HEK293T (cell line): ENCODE data around the gene CLEC16A.

ENCODE experiments used
- ARNT ChIP-seq: fragments of 450-650 bp; IDR thresholded peaks from 2 replicates; pipeline ENCODE4 v1.6.1; 2017; ENCODE audit warnings: mild to moderate bottlenecking
- BHLHE40 ChIP-seq: fragments of 450-650 bp; IDR thresholded peaks from 2 replicates; pipeline ENCODE4 v1.6.1; 2016; ENCODE audit warnings: mild to moderate bottlenecking, moderate library complexity, borderline replicate concordance
- CTBP1 ChIP-seq: fragments of 450-650 bp; IDR thresholded peaks from 2 replicates; pipeline ENCODE4 v1.6.1; 2016; ENCODE audit warnings: borderline replicate concordance
- ELF4 ChIP-seq: fragments of 450-650 bp; IDR thresholded peaks from 2 replicates; pipeline ENCODE4 v1.6.1; 2017; ENCODE audit warnings: antibody characterized with exemption
- FOXA1 ChIP-seq: fragments of 450-650 bp; IDR thresholded peaks from 2 replicates; pipeline ENCODE4 v1.6.1; 2016; ENCODE audit warnings: mild to moderate bottlenecking
- FOXK2 ChIP-seq: fragments of 450-650 bp; IDR thresholded peaks from 2 replicates; pipeline ENCODE4 v1.6.1; 2016; ENCODE audit warnings: mild to moderate bottlenecking
- NFRKB ChIP-seq: fragments of 450-650 bp; IDR thresholded peaks from 2 replicates; pipeline ENCODE4 v1.6.1; 2016; ENCODE audit warnings: mild to moderate bottlenecking, moderate library complexity
- SP1 ChIP-seq: fragments of 450-650 bp; IDR thresholded peaks from 2 replicates; pipeline ENCODE4 v1.6.1; 2017
- SUZ12 ChIP-seq: fragments of 450-650 bp; IDR thresholded peaks from 2 replicates; pipeline ENCODE4 v1.6.1; 2016; ENCODE audit warnings: mild to moderate bottlenecking
- TARDBP ChIP-seq: fragments of 450-650 bp; IDR thresholded peaks from 2 replicates; pipeline ENCODE4 v1.6.1; 2016

- TF ChIP-seq SUZ12 (no peak), BHLHE40 (no peak), CTBP1 (no peak), NFRKB (no peak), ARNT (no peak), FOXA1 (no peak), FOXK2 (no peak), TARDBP (no peak), ELF4 (no peak), SP1 (no peak)
Measured at GRCh38 chr16:11032000-11032921, 87.9 kb downstream of the CLEC16A start.
